Right lobe of liver (tissue), 6 donors: ENCODE measurements around the gene EFNA5. TPM values are rescaled to one million over a fixed set of nuclear protein-coding genes. Genes with fewer than 3 reads are reported as not detected.

Source experiments
- ATAC-seq, 4 donors: fragments of 200-7000 bp; cut with Tn5 transposase; one replicate each; pipeline ENCODE4 v1.9.1; 2020; ENCODE audit warnings: mild to moderate bottlenecking in 4 of 4, moderate library complexity in 4 of 4
- DNase-seq, 3 donors: peaks; one replicate each; pipeline ENCODE4 v3.0.0-alpha.2; 2020
- H3K27ac ChIP-seq, 3 donors: fragments of 200-600 bp; one replicate each; pipeline ENCODE4 v1.8.0; 2022
- H3K27me3 ChIP-seq, 2 donors: fragments of 200-600 bp; one replicate each; pipeline ENCODE4 v1.8.0; 2022
- H3K36me3 ChIP-seq, 4 donors: fragments of 200-600 bp; sonication (generic) in 1 of 4; one replicate each; pipeline versions ENCODE4 v1.5.1 to v1.8.0; 2017 to 2022; ENCODE audit warnings: control low read depth in 1 of 4
- H3K4me1 ChIP-seq, 4 donors: fragments of 200-600 bp; sonication (generic) in 1 of 4; one replicate each; pipeline versions ENCODE4 v1.5.1 to v1.8.0; 2017 to 2022; ENCODE audit warnings: control low read depth in 1 of 4
- H3K4me3 ChIP-seq, 3 donors: fragments of 200-600 bp; one replicate each; pipeline ENCODE4 v1.8.0; 2022
- H3K9me3 ChIP-seq, 4 donors: fragments of 200-600 bp; sonication (generic) in 1 of 4; one replicate each; pipeline versions ENCODE4 v1.5.1 to v1.8.0; 2017 to 2022; ENCODE audit warnings: control low read depth in 1 of 4
- CTCF ChIP-seq, 4 donors: fragments of 200-600 bp in 3 of 4; fragments of 450-650 bp in 1 of 4; IDR thresholded peaks; one replicate each; pipeline versions ENCODE4 v1.5.1 to v1.8.0; 2016 to 2022; ENCODE audit warnings: antibody characterized with exemption in 4 of 4, mild to moderate bottlenecking in 2 of 4
- POLR2A ChIP-seq: fragments of 450-650 bp; IDR thresholded peaks from one replicate; pipeline ENCODE4 v1.6.1; 2017; ENCODE audit warnings: antibody characterized with exemption, mild to moderate bottlenecking
- WGBS: methylation state at CpG from one replicate; pipeline ENCODE4 v1.1.6; 2018; ENCODE audit warnings: low coverage, low lambda C conversion rate; ENCODE audit not compliant: insufficient coverage; ENCODE audit errors: missing lambda C conversion rate; 5-methylcytosine and 5-hydroxymethylcytosine counted together
- intact Hi-C, 2 donors: fragments of 100-400 bp; cut with DNase I; formaldehyde crosslinking; loops; one replicate each; pipeline versions ENCODE4 v1.11.2 to v1.14.1; 2022
- total RNA-seq, 6 experiments: library from RNA; depleted of rRNA in 2 of 6; stranded (reverse); fragments of >200 nt in 2 of 6; fragmentation: NEBNext Ultra II Directional in 3 of 6; extraction: Animal tissue kit (Norgen Biotek cat#: 25700) in 3 of 6; gene quantifications; one replicate each; pipeline versions ENCODE4 v1.1.0 to v1.2.4, GENCODE V29; 2016 to 2023
- donor health status: DM: no; HTN: yes; CAD: no.
- donor health status: DM: no; HTN: no; CAD: no.
- donor health status: DM: no; HTN: no; CAD: no.
- donor health status: DM: no; HTN: yes; CAD: no.
- donor health status: DM: no; HTN: yes; CAD: no.

EFNA5 gene
- total RNA-seq, 6 experiments from 2014 or later, result 0.18 to 11.7 (median 1.4) TPM

GRCh38 chr5:107391787-107392186 is 278.9 kb downstream of the EFNA5 start:
- Histone ChIP-seq H3K4me1 (no peaks in the 10 kb centered on the region), H3K9me3 (no peaks in the 10 kb centered on the region), H3K27ac (no peak overlapping the region), H3K4me3 (no peak overlapping the region), H3K27me3 (no peaks in the 10 kb centered on the region), H3K36me3 (no peaks in the 10 kb centered on the region)
- 82% methylated on average over 5 of the region's 5 CpGs for WGBS
- intact Hi-C loops, result no loop called here
- no peak for ATAC-seq
- TF ChIP-seq CTCF (IDR thresholded peaks at IDR 0.05), result no peak
- no peak for DNase-seq

- 47% methylated on average over 1 of the region's 1 CpG for WGBS
- TF ChIP-seq CTCF (IDR thresholded peaks at IDR 0.05) (no peak), POLR2A (no peak)
- H3K36me3 ChIP-seq, result no peaks in the 10 kb centered on the region
Observed at GRCh38 chr5:107389775-107390148, 281.0 kb downstream of the EFNA5 start.

GRCh38 chr5:107389130-107389774 is 281.5 kb downstream of the EFNA5 start:
- WGBS, result 38% methylated on average over 5 of the region's 5 CpGs
- no peak overlapping the region for H3K27ac ChIP-seq
- H3K36me3 ChIP-seq, result no peaks in the 10 kb centered on the region
- H3K27me3 ChIP-seq, result no peaks in the 10 kb centered on the region
- no peak overlapping the region for H3K4me3 ChIP-seq
- no peaks in the 10 kb centered on the region for H3K4me1 ChIP-seq
- intact Hi-C loops, result no loop called here
- TF ChIP-seq CTCF (IDR thresholded peaks at IDR 0.05) (no peak), POLR2A (no peak)
- H3K9me3 ChIP-seq, result no peaks in the 10 kb centered on the region
- DNase-seq (no peak), ATAC-seq (peak; percentile 64 to 88 (median 82))

More at GRCh38 chr5:107389775-107390148, 281.0 kb downstream of the EFNA5 start:
- Histone ChIP-seq H3K27me3 (no peaks in the 10 kb centered on the region), H3K4me1 (no peaks in the 10 kb centered on the region), H3K27ac (no peak overlapping the region), H3K9me3 (no peaks in the 10 kb centered on the region), H3K4me3 (no peak overlapping the region)
- intact Hi-C loops, result no loop called here
- DNase-seq, result no peak
- ATAC-seq, result peak; percentile 42 to 60 (median 48)

GRCh38 chr5:107388141-107388861 is 282.4 kb downstream of the EFNA5 start:
- H3K27ac ChIP-seq, result no peak overlapping the region
- DNase-seq (no peak), ATAC-seq (peak in 2 of 4 donors; percentile 13)
- no peaks in the 10 kb centered on the region for H3K36me3 ChIP-seq
- 26% methylated on average over 8 of the region's 8 CpGs for WGBS
- TF ChIP-seq POLR2A (no peak), CTCF (IDR thresholded peaks at IDR 0.05) (no peak)
- H3K27me3 ChIP-seq, result no peaks in the 10 kb centered on the region
- H3K4me3 ChIP-seq, result no peak overlapping the region
- no peaks in the 10 kb centered on the region for H3K4me1 ChIP-seq
- intact Hi-C loops, result no loop called here
- no peaks in the 10 kb centered on the region for H3K9me3 ChIP-seq
